ENCODE results near the gene CEP104. TPM values are rescaled to one million over a fixed set of nuclear protein-coding genes. Genes with fewer than 3 reads are reported as not detected.

Gene CEP104
- 12.6 TPM for polyA plus RNA-seq (2013, experiment 1 of 2)
- polyA plus RNA-seq (2013, experiment 2 of 2): 13.2 TPM

- H3K23ac ChIP-seq (ENCODE audit: low read depth, low read length, poor library complexity): peak within 1 kb of the TSS; percentile 95
- peaks cover 0 to 5% (median 0%) of the 10 kb centered on the region in 3 experiments for H3K27me3 ChIP-seq (ENCODE audit: control insufficient read depth in 3 of 3, insufficient read depth in 3 of 3, low read depth in 1 of 3, low read length in 3 of 3)
- peak; percentile 91 for DNase-seq (ENCODE audit: low spot score)
- H2BK5ac ChIP-seq (ENCODE audit: low read length): peak within 1 kb of the TSS; percentile 46
- no peak within 1 kb of the TSS for H4K91ac ChIP-seq (ENCODE audit: low read depth, low read length, poor library complexity)
- H3K9ac ChIP-seq (ENCODE audit: low read depth, low read length, poor library complexity): peak within 1 kb of the TSS; percentile 92
- H4K8ac ChIP-seq (ENCODE audit: low read depth, low read length): no peak within 1 kb of the TSS
- H2BK120ac ChIP-seq (ENCODE audit: low read depth, low read length): no peak within 1 kb of the TSS
- H3K18ac ChIP-seq (ENCODE audit: low read length): peak within 1 kb of the TSS; percentile 90
- no peak within 1 kb of the TSS for H2BK12ac ChIP-seq (ENCODE audit: low read length)
- no peak within 1 kb of the TSS for H3K27ac ChIP-seq (replicated peaks; ENCODE audit: low read length)
- H3K9me3 ChIP-seq (replicated peaks in 1 of 2; ENCODE audit: control insufficient read depth in 2 of 2, insufficient read depth in 1 of 2, low read depth in 1 of 2, low read length in 2 of 2): no peaks in the 10 kb centered on the region
- WGBS, 2 donors (ENCODE audit: extremely low coverage in 2 of 2, insufficient read length in 2 of 2, insufficient replicate concordance in 1 of 2): no CpG with 5 or more reads among the region's 73 CpGs
- H3K36me3 ChIP-seq (replicated peaks in 1 of 2; ENCODE audit: control insufficient read depth in 2 of 2, insufficient read depth in 2 of 2, low read length in 2 of 2): no peaks in the 10 kb centered on the region
- peak within 1 kb of the TSS; percentile 94 for H3K4me2 ChIP-seq (ENCODE audit: insufficient read depth, low read length, poor library complexity, severe bottlenecking)
- H2AFZ ChIP-seq (ENCODE audit: low read length): peak within 1 kb of the TSS; percentile 97
- H3K4me3 ChIP-seq (ENCODE audit: low read length in 2 of 2): peak within 1 kb of the TSS; percentile 71 to 84
- H3K4me1 ChIP-seq (ENCODE audit: control insufficient read depth in 2 of 2, insufficient read depth in 1 of 2, low read depth in 1 of 2, low read length in 2 of 2): peaks cover 6% of the 10 kb centered on the region in 2 donors
- peak within 1 kb of the TSS; percentile 12 for H3K14ac ChIP-seq (ENCODE audit: low read length)
- no peak within 1 kb of the TSS for H3K4ac ChIP-seq (ENCODE audit: low read length)
- no peak within 1 kb of the TSS for H2BK15ac ChIP-seq (ENCODE audit: low read length)
- no peaks in the 10 kb centered on the region for H3K79me1 ChIP-seq (ENCODE audit: low read depth, low read length)
- H2AK5ac ChIP-seq (ENCODE audit: low read depth, low read length): peak within 1 kb of the TSS; percentile 65
Measured at GRCh38 chr1:3856923-3857790, at the start of gene CEP104, which contains the start of gene DFFB. Gene CEP104, minus strand, starts transcription at chr1:3857211. Its CDS starts 4,804 bp downstream, at chr1:3852407. Gene DFFB, plus strand, starts transcription at chr1:3857476. Its CDS starts 128 bp downstream, at chr1:3857604.

GRCh38 chr1:3906672-3907020 lies 49.6 kb upstream of the CEP104 start:
- H4K8ac ChIP-seq (ENCODE audit: low read depth, low read length): no peak overlapping the region
- no peak overlapping the region for H2BK120ac ChIP-seq (ENCODE audit: low read depth, low read length)
- no peak overlapping the region for H3K4ac ChIP-seq (ENCODE audit: low read length)
- no peaks in the 10 kb centered on the region for H3K36me3 ChIP-seq (replicated peaks in 1 of 2; ENCODE audit: control insufficient read depth in 2 of 2, insufficient read depth in 2 of 2, low read length in 2 of 2)
- H3K9me3 ChIP-seq (replicated peaks in 1 of 2; ENCODE audit: control insufficient read depth in 2 of 2, insufficient read depth in 1 of 2, low read depth in 1 of 2, low read length in 2 of 2): no peaks in the 10 kb centered on the region
- peaks cover 9 to 21% of the 10 kb centered on the region in 2 donors for H3K4me1 ChIP-seq (ENCODE audit: control insufficient read depth in 2 of 2, insufficient read depth in 1 of 2, low read depth in 1 of 2, low read length in 2 of 2)
- no peak overlapping the region for H3K9ac ChIP-seq (ENCODE audit: low read depth, low read length, poor library complexity)
- H3K79me1 ChIP-seq (ENCODE audit: low read depth, low read length): peaks cover 3% of the 10 kb centered on the region
- H3K4me3 ChIP-seq (ENCODE audit: low read length in 2 of 2): no peak overlapping the region
- peak overlapping the region; percentile 47 for H2AK5ac ChIP-seq (ENCODE audit: low read depth, low read length)
- no peak overlapping the region for H3K4me2 ChIP-seq (ENCODE audit: insufficient read depth, low read length, poor library complexity, severe bottlenecking)
- H3K14ac ChIP-seq (ENCODE audit: low read length): no peak overlapping the region
- H3K27ac ChIP-seq (replicated peaks; ENCODE audit: low read length): no peak overlapping the region
- H4K91ac ChIP-seq (ENCODE audit: low read depth, low read length, poor library complexity): no peak overlapping the region
- no peak overlapping the region for H2AFZ ChIP-seq (ENCODE audit: low read length)
- WGBS, 2 donors (ENCODE audit: extremely low coverage in 2 of 2, insufficient read length in 2 of 2, insufficient replicate concordance in 1 of 2): no CpG with 5 or more reads among the region's 11 CpGs
- peak overlapping the region; percentile 68 for H3K18ac ChIP-seq (ENCODE audit: low read length)
- no peak for DNase-seq (ENCODE audit: low spot score)
- peaks cover 0 to 7% (median 0%) of the 10 kb centered on the region in 3 experiments for H3K27me3 ChIP-seq (ENCODE audit: control insufficient read depth in 3 of 3, insufficient read depth in 3 of 3, low read depth in 1 of 3, low read length in 3 of 3)
- H2BK15ac ChIP-seq (ENCODE audit: low read length): no peak overlapping the region
- no peak overlapping the region for H2BK5ac ChIP-seq (ENCODE audit: low read length)
- peak overlapping the region; percentile 17 for H3K23ac ChIP-seq (ENCODE audit: low read depth, low read length, poor library complexity)
- no peak overlapping the region for H2BK12ac ChIP-seq (ENCODE audit: low read length)

DNA sequence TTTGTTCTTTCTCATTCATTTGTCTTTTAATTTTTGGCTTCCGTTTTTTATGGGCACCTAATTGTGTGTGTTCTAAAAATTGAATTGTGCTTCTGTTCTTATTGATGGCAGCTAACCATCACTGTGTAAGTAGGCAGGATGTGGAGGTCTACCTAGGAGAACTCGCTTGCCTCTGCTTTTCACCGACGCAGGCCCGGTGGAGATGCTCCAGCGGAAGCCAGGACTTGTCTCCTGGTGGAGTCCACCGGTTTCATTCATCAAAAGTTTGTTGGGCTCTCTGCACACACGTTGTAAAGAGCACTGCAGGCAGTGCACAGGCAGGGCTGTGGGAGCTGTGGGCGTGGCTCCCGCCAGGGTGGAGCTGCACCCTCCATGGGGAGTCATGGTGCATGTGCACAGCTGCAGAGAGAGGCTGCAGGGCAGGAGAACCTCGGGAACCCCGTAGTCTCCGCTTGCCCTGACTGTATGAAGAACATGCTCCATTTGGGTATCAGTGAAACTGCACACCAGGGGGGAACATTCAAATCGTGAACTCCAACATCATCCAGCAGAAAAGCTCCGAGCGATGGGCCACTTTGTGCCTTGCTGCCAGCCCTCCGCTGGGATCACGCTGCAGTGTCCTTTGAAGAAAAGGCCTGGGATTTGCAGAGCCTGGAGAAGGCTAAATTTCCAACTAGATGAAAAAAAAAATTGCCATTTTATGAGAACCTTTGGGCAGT lies 49.1 kb upstream of the CEP104 start:
- WGBS, 2 donors (ENCODE audit: extremely low coverage in 2 of 2, insufficient read length in 2 of 2, insufficient replicate concordance in 1 of 2): no CpG with 5 or more reads among the region's 18 CpGs
- Histone ChIP-seq H4K91ac (ENCODE audit: low read depth, low read length, poor library complexity) (no peak overlapping the region), H3K4ac (ENCODE audit: low read length) (no peak overlapping the region), H3K27me3 (ENCODE audit: control insufficient read depth in 3 of 3, insufficient read depth in 3 of 3, low read depth in 1 of 3, low read length in 3 of 3) (peaks cover 0 to 2% (median 0%) of the 10 kb centered on the region in 3 experiments), H2AFZ (ENCODE audit: low read length) (no peak overlapping the region), H3K14ac (ENCODE audit: low read length) (peak overlapping the region; percentile 59), H2BK5ac (ENCODE audit: low read length) (no peak overlapping the region), H3K4me3 (ENCODE audit: low read length in 2 of 2) (no peak overlapping the region), H3K27ac (replicated peaks; ENCODE audit: low read length) (no peak overlapping the region), H3K4me2 (ENCODE audit: insufficient read depth, low read length, poor library complexity, severe bottlenecking) (no peak overlapping the region), H3K36me3 (replicated peaks in 1 of 2; ENCODE audit: control insufficient read depth in 2 of 2, insufficient read depth in 2 of 2, low read length in 2 of 2) (no peaks in the 10 kb centered on the region), H2BK12ac (ENCODE audit: low read length) (peak overlapping the region; percentile 76), H3K9ac (ENCODE audit: low read depth, low read length, poor library complexity) (no peak overlapping the region), H2BK120ac (ENCODE audit: low read depth, low read length) (no peak overlapping the region), H3K9me3 (replicated peaks in 1 of 2; ENCODE audit: control insufficient read depth in 2 of 2, insufficient read depth in 1 of 2, low read depth in 1 of 2, low read length in 2 of 2) (no peaks in the 10 kb centered on the region), H2AK5ac (ENCODE audit: low read depth, low read length) (peak overlapping the region; percentile 47), H3K4me1 (ENCODE audit: control insufficient read depth in 2 of 2, insufficient read depth in 1 of 2, low read depth in 1 of 2, low read length in 2 of 2) (peaks cover 9 to 16% of the 10 kb centered on the region in 2 donors), H3K18ac (ENCODE audit: low read length) (no peak overlapping the region), H2BK15ac (ENCODE audit: low read length) (no peak overlapping the region), H3K79me1 (ENCODE audit: low read depth, low read length) (peaks cover 3% of the 10 kb centered on the region), H3K23ac (ENCODE audit: low read depth, low read length, poor library complexity) (no peak overlapping the region), H4K8ac (ENCODE audit: low read depth, low read length) (no peak overlapping the region)
- DNase-seq (ENCODE audit: low spot score): no peak

Measured in neuronal stem cell (in vitro differentiated cells).